ENCODE results near the gene RBM4. TPM values are rescaled to one million over a fixed set of nuclear protein-coding genes. Genes with fewer than 3 reads are reported as not detected.
"Not testable (repeated sequence)": the region's sequence is repeated elsewhere in the genome, so short reads cannot be mapped to it uniquely, and the experiment has no call there.

Gene RBM4, protein sequence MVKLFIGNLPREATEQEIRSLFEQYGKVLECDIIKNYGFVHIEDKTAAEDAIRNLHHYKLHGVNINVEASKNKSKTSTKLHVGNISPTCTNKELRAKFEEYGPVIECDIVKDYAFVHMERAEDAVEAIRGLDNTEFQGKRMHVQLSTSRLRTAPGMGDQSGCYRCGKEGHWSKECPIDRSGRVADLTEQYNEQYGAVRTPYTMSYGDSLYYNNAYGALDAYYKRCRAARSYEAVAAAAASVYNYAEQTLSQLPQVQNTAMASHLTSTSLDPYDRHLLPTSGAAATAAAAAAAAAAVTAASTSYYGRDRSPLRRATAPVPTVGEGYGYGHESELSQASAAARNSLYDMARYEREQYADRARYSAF
- total RNA-seq (199 and 203 TPM in 2 replicates), polyA plus RNA-seq (125 and 139 TPM in 2 replicates), polyA minus RNA-seq (111 and 121 TPM in 2 replicates)
- total RNA-seq (2013): 130 TPM

DNA sequence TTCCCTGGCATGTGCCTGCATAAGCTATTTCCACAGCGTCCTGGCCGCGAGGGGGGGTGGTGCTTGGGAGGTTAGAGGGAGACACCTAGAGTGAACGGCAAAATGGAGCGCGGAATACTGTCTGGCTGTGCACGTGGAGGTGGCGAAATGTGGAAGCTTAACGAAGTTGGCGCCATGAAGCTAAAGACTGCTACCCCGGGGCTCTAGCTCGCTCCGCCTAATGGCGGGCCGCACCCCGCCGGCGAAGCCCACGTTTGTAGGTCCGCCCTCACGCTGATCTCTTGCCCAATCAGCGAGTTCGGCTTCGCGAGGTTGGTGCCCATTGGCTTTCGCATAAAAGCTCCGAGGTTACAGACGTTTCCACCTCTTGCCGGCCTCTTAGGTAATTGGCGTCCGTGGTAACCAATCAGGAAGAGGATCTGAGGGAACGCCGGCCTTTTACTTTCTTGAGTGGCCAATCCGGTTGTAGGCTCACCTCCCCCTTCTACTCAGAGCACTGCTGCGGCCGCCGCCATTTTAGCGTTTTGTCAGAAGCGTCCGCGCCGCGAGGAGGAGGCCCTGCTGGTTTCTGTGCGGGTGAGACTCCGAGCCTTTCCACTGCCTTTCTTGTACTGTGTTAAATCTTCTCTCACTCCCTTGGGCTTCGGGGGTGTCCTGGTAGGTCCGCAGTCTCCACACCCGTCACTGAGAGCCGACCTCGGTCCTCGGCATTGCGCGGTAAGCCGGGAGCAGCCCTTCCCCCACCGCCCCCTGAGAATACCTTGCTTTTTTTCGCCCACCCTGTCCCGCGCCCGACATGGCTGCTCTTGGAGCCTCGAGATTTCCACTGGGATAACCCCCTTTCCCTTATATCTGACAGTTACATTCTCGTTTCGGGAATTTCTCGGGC is at the start of gene RBM4:
Gene RBM4, plus strand, starts transcription at position 527 of the 889 bp plus-strand sequence. CDS start 1,009 bp downstream, outside the sequence.
- Histone ChIP-seq H3K27me3 (replicated peaks in 1 of 4; ENCODE audit: control extremely low read depth in 1 of 4, control insufficient read depth in 3 of 4, insufficient read depth in 4 of 4, low read length in 3 of 4) (no peaks in the 10 kb centered on the region), H3K9ac (ENCODE audit: low read length) (peak within 1 kb of the TSS; percentile 87), H3K9me3 (ENCODE audit: control extremely low read depth in 1 of 3, control insufficient read depth in 2 of 3, insufficient read depth in 1 of 3, low read length in 2 of 3) (no peaks in the 10 kb centered on the region), H3K79me2 (ENCODE audit: control insufficient read depth, insufficient read depth, low read length) (peaks cover 98% of the 10 kb centered on the region), H3K4me1 (ENCODE audit: control insufficient read depth in 2 of 2, insufficient read depth in 2 of 2, low read length in 2 of 2) (peaks cover 49 to 54% of the 10 kb centered on the region in 2 donors), H2AFZ (ENCODE audit: insufficient read depth, low read depth, low read length, poor library complexity, severe bottlenecking) (peak within 1 kb of the TSS; percentile 74), H3K4me3 (ENCODE audit: control extremely low read depth in 1 of 5, extremely low read depth in 1 of 5, insufficient read depth in 1 of 5, low read depth in 2 of 5, low read length in 4 of 5) (peak within 1 kb of the TSS; percentile 79 to 95 (median 88)), H3K4me2 (replicated peaks; ENCODE audit: low read depth, low read length, poor library complexity, severe bottlenecking) (peak within 1 kb of the TSS; percentile 89), H4K20me1 (ENCODE audit: control insufficient read depth, insufficient read depth, low read length, poor library complexity, severe bottlenecking) (peaks cover 69% of the 10 kb centered on the region), H3K27ac (ENCODE audit: low read length in 2 of 2) (peak within 1 kb of the TSS; percentile 77 to 87), H3K36me3 (replicated peaks in 1 of 2; ENCODE audit: control extremely low read depth in 1 of 2, control insufficient read depth in 1 of 2, extremely low read depth in 1 of 2, insufficient read depth in 2 of 2, low read length in 1 of 2) (peaks cover 4 to 47% of the 10 kb centered on the region in 2 experiments)
- under 1% methylated on average over 59 of the region's 63 CpGs for WGBS (ENCODE audit: insufficient coverage)
- H3K27ac Mint-ChIP-seq: peak within 1 kb of the TSS; percentile 96
- TF ChIP-seq, protein P1, sequence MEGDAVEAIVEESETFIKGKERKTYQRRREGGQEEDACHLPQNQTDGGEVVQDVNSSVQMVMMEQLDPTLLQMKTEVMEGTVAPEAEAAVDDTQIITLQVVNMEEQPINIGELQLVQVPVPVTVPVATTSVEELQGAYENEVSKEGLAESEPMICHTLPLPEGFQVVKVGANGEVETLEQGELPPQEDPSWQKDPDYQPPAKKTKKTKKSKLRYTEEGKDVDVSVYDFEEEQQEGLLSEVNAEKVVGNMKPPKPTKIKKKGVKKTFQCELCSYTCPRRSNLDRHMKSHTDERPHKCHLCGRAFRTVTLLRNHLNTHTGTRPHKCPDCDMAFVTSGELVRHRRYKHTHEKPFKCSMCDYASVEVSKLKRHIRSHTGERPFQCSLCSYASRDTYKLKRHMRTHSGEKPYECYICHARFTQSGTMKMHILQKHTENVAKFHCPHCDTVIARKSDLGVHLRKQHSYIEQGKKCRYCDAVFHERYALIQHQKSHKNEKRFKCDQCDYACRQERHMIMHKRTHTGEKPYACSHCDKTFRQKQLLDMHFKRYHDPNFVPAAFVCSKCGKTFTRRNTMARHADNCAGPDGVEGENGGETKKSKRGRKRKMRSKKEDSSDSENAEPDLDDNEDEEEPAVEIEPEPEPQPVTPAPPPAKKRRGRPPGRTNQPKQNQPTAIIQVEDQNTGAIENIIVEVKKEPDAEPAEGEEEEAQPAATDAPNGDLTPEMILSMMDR (IDR thresholded peaks at IDR 0.05): peak; percentile 10
- TF ChIP-seq EZH2 (IDR thresholded peaks at IDR 0.05; ENCODE audit: borderline replicate concordance, insufficient read depth, low read depth, low read length, poor library complexity, severe bottlenecking): no peak
- H3K4me3 Mint-ChIP-seq: peak within 1 kb of the TSS; percentile 99
- peaks cover 63% of the 10 kb centered on the region for H3K4me1 Mint-ChIP-seq
- H3K27me3 Mint-ChIP-seq: no peaks in the 10 kb centered on the region
- ChIA-PET CTCF (interaction anchor here (0.6 to 5.5 kb wide), 19 partner anchors 14 to 200 kb away, joined by 3 to 54 read pairs (median 4); partner anchors contain the start of genes CCDC87, CCS, DPP3 and MRPL11), POLR2A (interaction anchor here (0.6 to 3.4 kb wide), 25 partner anchors 10 to 1859 kb away, joined by 3 to 53 read pairs (median 5); partner anchors contain the start of genes CCDC87, CCS, DPP3 and PELI3)
- peak; percentile 99 for DNase-seq
- intact Hi-C loops (cut with micrococcal nuclease): loop anchor here (1.0 to 2.0 kb wide), 7 partner anchors 22 to 230 kb away; partner anchors contain the start of genes CCDC87, CCS, DPP3 and RBM14
- ATAC-seq (ENCODE audit: low read depth): peak; percentile 92
- no peaks in the 10 kb centered on the region for H3K9me3 Mint-ChIP-seq (ENCODE audit: insufficient read depth)

- H3K27ac ChIP-seq (ENCODE audit: low read length in 2 of 2); H3K9ac ChIP-seq (ENCODE audit: low read length); POLR2A ChIA-PET; H3K36me3 ChIP-seq (replicated peaks in 1 of 2; ENCODE audit: control extremely low read depth in 1 of 2, control insufficient read depth in 1 of 2, extremely low read depth in 1 of 2, insufficient read depth in 2 of 2, low read length in 1 of 2); H4K20me1 ChIP-seq (ENCODE audit: control insufficient read depth, insufficient read depth, low read length, poor library complexity, severe bottlenecking); H3K4me3 Mint-ChIP-seq; H3K27me3 ChIP-seq (replicated peaks in 1 of 4; ENCODE audit: control extremely low read depth in 1 of 4, control insufficient read depth in 3 of 4, insufficient read depth in 4 of 4, low read length in 3 of 4); H3K27me3 Mint-ChIP-seq; H3K4me3 ChIP-seq (ENCODE audit: control extremely low read depth in 1 of 5, extremely low read depth in 1 of 5, insufficient read depth in 1 of 5, low read depth in 2 of 5, low read length in 4 of 5); H3K27ac Mint-ChIP-seq; DNase-seq; intact Hi-C loops (cut with micrococcal nuclease); H3K9me3 Mint-ChIP-seq (ENCODE audit: insufficient read depth); ATAC-seq (ENCODE audit: low read depth); H3K9me3 ChIP-seq (ENCODE audit: control extremely low read depth in 1 of 3, control insufficient read depth in 2 of 3, insufficient read depth in 1 of 3, low read length in 2 of 3); H3K4me2 ChIP-seq (replicated peaks; ENCODE audit: low read depth, low read length, poor library complexity, severe bottlenecking); H2AFZ ChIP-seq (ENCODE audit: insufficient read depth, low read depth, low read length, poor library complexity, severe bottlenecking): not testable (repeated sequence)
- Histone ChIP-seq H3K4me1 (ENCODE audit: control insufficient read depth in 2 of 2, insufficient read depth in 2 of 2, low read length in 2 of 2) (peaks cover 14 to 18% of the 10 kb centered on the region in 2 donors), H3K79me2 (ENCODE audit: control insufficient read depth, insufficient read depth, low read length) (peaks cover 28% of the 10 kb centered on the region)
- WGBS (ENCODE audit: insufficient coverage): 70% methylated on average over 2 of the region's 2 CpGs
- CTCF ChIA-PET: interaction anchor here (1.1 to 3.3 kb wide), 3 partner anchors 10 to 89 kb away, joined by 3 to 11 read pairs (median 10); partner anchors contain the start of gene RBM4B
- peaks cover 19% of the 10 kb centered on the region for H3K4me1 Mint-ChIP-seq
Measured at GRCh38 chr11:66589315-66589714, 49.2 kb upstream of the RBM4 start.
